NCI-H2029 (cell line): ENCODE measurements around the gene IGDCC3.
"Not testable (repeated sequence)": the region's sequence is repeated elsewhere in the genome, so short reads cannot be mapped to it uniquely, and the experiment has no call there.

Experiments
- DNase-seq: peaks from one replicate; lab custom pipeline; 2025; lab: John Stamatoyannopoulos, UW

IGDCC3 gene

GRCh38 chr15:65370885-65371284 is 6.9 kb downstream of the IGDCC3 start:
- DNase-seq: no peak

- DNase-seq: no peak
Observed at GRCh38 chr15:65369651-65370050, 8.2 kb downstream of the IGDCC3 start.

GRCh38 chr15:65369212-65369547 is 8.6 kb downstream of the IGDCC3 start:
- no peak for DNase-seq

- no peak for DNase-seq
Observed at GRCh38 chr15:65368302-65369211, 9.2 kb downstream of the IGDCC3 start.

GRCh38 chr15:65366122-65366892 is 11.5 kb downstream of the IGDCC3 start:
- no peak for DNase-seq

GRCh38 chr15:65365229-65365628 is 12.6 kb downstream of the IGDCC3 start:
- no peak for DNase-seq

GRCh38 chr15:65363766-65364165 is 14.0 kb downstream of the IGDCC3 start:
- DNase-seq: no peak

- DNase-seq: no peak
Observed at GRCh38 chr15:65363306-65363705, 14.5 kb downstream of the IGDCC3 start.

- no peak for DNase-seq
Observed at GRCh38 chr15:65362491-65362890, 15.3 kb downstream of the IGDCC3 start.

- no peak for DNase-seq
Observed at GRCh38 chr15:65361708-65362459, 15.9 kb downstream of the IGDCC3 start.

- DNase-seq: no peak
Observed at GRCh38 chr15:65360506-65360905, 17.3 kb downstream of the IGDCC3 start.

- DNase-seq: no peak
Observed at GRCh38 chr15:65355988-65356353, 21.8 kb downstream of the IGDCC3 start.

- DNase-seq: no peak
Observed at GRCh38 chr15:65355173-65355987, 22.4 kb downstream of the IGDCC3 start.

- DNase-seq: no peak
Observed at GRCh38 chr15:65354835-65355172, 23.0 kb downstream of the IGDCC3 start.

- not testable (repeated sequence) for DNase-seq
Observed at GRCh38 chr15:65351972-65352371, 25.8 kb downstream of the IGDCC3 start.

GRCh38 chr15:65349338-65349737 is 28.5 kb downstream of the IGDCC3 start:
- DNase-seq: no peak

- DNase-seq: not testable (repeated sequence)
Observed at GRCh38 chr15:65347756-65348155, 30.0 kb downstream of the IGDCC3 start.

- DNase-seq: no peak
Observed at GRCh38 chr15:65346856-65347598, 30.8 kb downstream of the IGDCC3 start.

GRCh38 chr15:65344914-65345275 is 32.9 kb downstream of the IGDCC3 start:
- no peak for DNase-seq

GRCh38 chr15:65344214-65344913 is 33.4 kb downstream of the IGDCC3 start:
- no peak for DNase-seq
